ENCODE measurements around the gene SYNPR. TPM values are rescaled to one million over a fixed set of nuclear protein-coding genes. Genes with fewer than 3 reads are reported as not detected.

SYNPR gene
- total and polyA plus RNA-seq, 9 donors: not detected

- WGBS, 3 donors: 28 to 38% (median 35%) methylated on average over 2 of the region's 2 CpGs
- Histone ChIP-seq H3K36me3 (no peaks in the 10 kb centered on the region), H3K27me3 (no peaks in the 10 kb centered on the region), H3K9me3 (no peaks in the 10 kb centered on the region), H3K4me3 (no peak overlapping the region), H3K4me1 (ENCODE audit: insufficient read depth) (no peaks in the 10 kb centered on the region), H3K27ac (no peak overlapping the region)
- DNase-seq: no peak
- TF ChIP-seq CTCF (IDR thresholded peaks at IDR 0.05) (no peak), EP300 (IDR thresholded peaks at IDR 0.05) (no peak), POLR2A (IDR thresholded peaks at IDR 0.05) (no peak)
- intact Hi-C loops (cut with DNase I): no loop called here
Measured at GRCh38 chr3:63559884-63560283, 281.8 kb downstream of the SYNPR start.

- TF ChIP-seq EP300 (IDR thresholded peaks at IDR 0.05): no peak
- no peak for TF ChIP-seq CTCF (IDR thresholded peaks at IDR 0.05)
- TF ChIP-seq POLR2A (IDR thresholded peaks at IDR 0.05): no peak
- H3K36me3 ChIP-seq: no peaks in the 10 kb centered on the region
- 33 to 41% (median 39%) methylated on average over 1 of the region's 1 CpG for WGBS, 3 donors
- H3K27ac ChIP-seq: no peak overlapping the region
- no peaks in the 10 kb centered on the region for H3K4me1 ChIP-seq (ENCODE audit: insufficient read depth)
- no peak overlapping the region for H3K4me3 ChIP-seq
- DNase-seq: no peak
- intact Hi-C loops (cut with DNase I): no loop called here
- no peaks in the 10 kb centered on the region for H3K9me3 ChIP-seq
- H3K27me3 ChIP-seq: no peaks in the 10 kb centered on the region
Measured at GRCh38 chr3:63561879-63562278, 283.8 kb downstream of the SYNPR start.

GRCh38 chr3:63562323-63562722, 284.2 kb downstream of the SYNPR start:
- no peak overlapping the region for H3K27ac ChIP-seq
- H3K4me3 ChIP-seq: no peak overlapping the region
- intact Hi-C loops (cut with DNase I): no loop called here
- no peaks in the 10 kb centered on the region for H3K4me1 ChIP-seq (ENCODE audit: insufficient read depth)
- 20 to 32% (median 26%) methylated on average over 4 of the region's 4 CpGs for WGBS, 3 donors
- TF ChIP-seq EP300 (IDR thresholded peaks at IDR 0.05) (no peak), POLR2A (IDR thresholded peaks at IDR 0.05) (no peak), CTCF (IDR thresholded peaks at IDR 0.05) (no peak)
- no peaks in the 10 kb centered on the region for H3K36me3 ChIP-seq
- H3K9me3 ChIP-seq: no peaks in the 10 kb centered on the region
- no peaks in the 10 kb centered on the region for H3K27me3 ChIP-seq
- DNase-seq: no peak

GRCh38 chr3:63563572-63563971, 285.5 kb downstream of the SYNPR start:
- Histone ChIP-seq H3K36me3 (no peaks in the 10 kb centered on the region), H3K27ac (no peak overlapping the region), H3K27me3 (no peaks in the 10 kb centered on the region), H3K4me1 (ENCODE audit: insufficient read depth) (no peaks in the 10 kb centered on the region), H3K9me3 (no peaks in the 10 kb centered on the region), H3K4me3 (no peak overlapping the region)
- no peak for DNase-seq
- TF ChIP-seq EP300 (IDR thresholded peaks at IDR 0.05) (no peak), POLR2A (IDR thresholded peaks at IDR 0.05) (no peak), CTCF (IDR thresholded peaks at IDR 0.05) (no peak)
- intact Hi-C loops (cut with DNase I): no loop called here

GRCh38 chr3:63565220-63565619, 287.1 kb downstream of the SYNPR start:
- Histone ChIP-seq H3K27me3 (no peaks in the 10 kb centered on the region), H3K36me3 (no peaks in the 10 kb centered on the region), H3K4me3 (no peak overlapping the region), H3K27ac (no peak overlapping the region), H3K9me3 (no peaks in the 10 kb centered on the region), H3K4me1 (ENCODE audit: insufficient read depth) (no peaks in the 10 kb centered on the region)
- DNase-seq: no peak
- intact Hi-C loops (cut with DNase I): no loop called here
- 53 to 67% (median 63%) methylated on average over 6 of the region's 6 CpGs for WGBS, 3 donors
- TF ChIP-seq EP300 (IDR thresholded peaks at IDR 0.05) (no peak), POLR2A (IDR thresholded peaks at IDR 0.05) (no peak), CTCF (IDR thresholded peaks at IDR 0.05) (no peak)
